GM12878 (cell line): Measurements from ENCODE around the gene TSR3. TPM values are rescaled to one million over a fixed set of nuclear protein-coding genes. Genes with fewer than 3 reads are reported as not detected.

Experiments used
- ATAC-seq: fragments of 200-7000 bp; cut with Tn5 transposase; 3 replicates; pipeline ENCODE4 v1.9.1; 2020; ENCODE audit warnings: mild to moderate bottlenecking, moderate library complexity
- BruUV-seq: library from RNA; stranded (reverse); fragments of 400-500 nt; replicated peaks from 2 replicates; lab custom pipeline; 2021; lab: Mats Ljungman, UMichigan
- CTCF ChIA-PET: fragments of 300-600 bp; sonication (Branson Sonifier 250); formaldehyde crosslinking; extraction: SDS; loops from one replicate; lab custom pipeline; 2021; ENCODE audit warnings: inconsistent platforms; lab: Yijun Ruan, JAX
- POLR2A ChIA-PET: fragments of 350-600 bp; formaldehyde crosslinking; extraction: SDS; loops from one replicate; lab custom pipeline; 2021; ENCODE audit warnings: inconsistent platforms; lab: Charles Lee
- RAD21 ChIA-PET: fragments of 300-600 bp; sonication (Branson Sonifier 250); formaldehyde crosslinking; loops from one replicate; lab custom pipeline; 2023; ENCODE audit warnings: antibody characterized with exemption; ENCODE audit not compliant: unreplicated experiment; lab: Charles Lee
- SMC1A ChIA-PET: fragments of 300-600 bp; sonication (Branson Sonifier 250); formaldehyde crosslinking; loops from one replicate; lab custom pipeline; 2023; ENCODE audit not compliant: unreplicated experiment, uncharacterized antibody; lab: Charles Lee
- DNase-seq: peaks from one replicate; pipeline ENCODE4 v3.0.0-alpha.2; 2011; ENCODE audit warnings: low read depth, low spot score
- FAIRE-seq: peaks from 3 replicates; lab custom pipeline; 2011; peaks lifted over from hg19 to GRCh38; lab: Jason Lieb, UNC
- H2AFZ ChIP-seq: 2 replicates; pipeline ENCODE4 v1.6.0; 2011; ENCODE audit warnings: low read depth, low read length, control low read depth; ENCODE audit not compliant: control insufficient read depth
- H3K27ac ChIP-seq: 2 replicates; pipeline ENCODE4 v1.5.1; 2011; ENCODE audit warnings: control low read depth; ENCODE audit not compliant: control insufficient read depth, insufficient read depth
- H3K27me3 ChIP-seq, 2 experiments: replicated peaks in 1 of 2; 2 replicates each; pipeline versions ENCODE4 v1.6.0 to v1.6.1; 2011; ENCODE audit warnings: low read length in 1 of 2; ENCODE audit not compliant: control insufficient read depth in 2 of 2, insufficient read depth in 2 of 2
- H3K36me3 ChIP-seq, 2 experiments: 2 replicates each; pipeline ENCODE4 v1.5.1; 2011; ENCODE audit warnings: low read length in 1 of 2; ENCODE audit not compliant: control insufficient read depth in 2 of 2, insufficient read depth in 2 of 2
- H3K4me1 ChIP-seq: 2 replicates; pipeline ENCODE4 v1.6.1; 2011; ENCODE audit warnings: mild to moderate bottlenecking, low read length, moderate library complexity, mixed read lengths; ENCODE audit not compliant: control insufficient read depth, insufficient read depth
- H3K4me2 ChIP-seq: 2 replicates; pipeline ENCODE4 v1.6.0; 2011; ENCODE audit warnings: control low read depth; ENCODE audit not compliant: control insufficient read depth, insufficient read depth
- H3K4me3 ChIP-seq: fragments of 200-600 bp; sonication (generic); 2 replicates; pipeline ENCODE4 v1.5.1; 2016
- H3K79me2 ChIP-seq: 2 replicates; pipeline ENCODE4 v1.6.0; 2011; ENCODE audit warnings: low read length; ENCODE audit not compliant: control insufficient read depth, insufficient read depth
- H3K9ac ChIP-seq: 2 replicates; pipeline ENCODE4 v1.8.0; 2011; ENCODE audit warnings: low read length, control low read depth, mixed read lengths; ENCODE audit not compliant: control insufficient read depth, insufficient read depth
- H3K9me3 ChIP-seq: replicated peaks from 3 replicates; pipeline ENCODE4 v1.5.1; 2011; ENCODE audit warnings: mild to moderate bottlenecking, low read length; ENCODE audit not compliant: control insufficient read depth, insufficient read depth
- H4K20me1 ChIP-seq: 2 replicates; pipeline ENCODE4 v1.6.0; 2011; ENCODE audit not compliant: control insufficient read depth, insufficient read depth
- ATF7 ChIP-seq: fragments of 450-650 bp; IDR thresholded peaks from 2 replicates; pipeline ENCODE4 v1.6.1; 2016; ENCODE audit warnings: low read depth, mild to moderate bottlenecking
- BHLHE40 ChIP-seq, 2 experiments: fragments of 450-650 bp in 1 of 2; IDR thresholded peaks; 2 replicates each; pipeline ENCODE4 v1.6.1; 2011 to 2017; ENCODE audit warnings: low read depth in 2 of 2, borderline replicate concordance in 1 of 2, improper control_type of control experiment in 1 of 2, low read length in 1 of 2, mild to moderate bottlenecking in 1 of 2
- CBX3 ChIP-seq: fragments of 200-600 bp; sonication (generic); IDR thresholded peaks from 2 replicates; pipeline ENCODE4 v1.6.1; 2016; ENCODE audit warnings: low read depth, borderline replicate concordance
- HDAC2 ChIP-seq: fragments of 200-600 bp; sonication (generic); IDR thresholded peaks from 2 replicates; pipeline ENCODE4 v1.6.1; 2017
- IRF4 ChIP-seq: IDR thresholded peaks from 2 replicates; pipeline ENCODE4 v1.6.1; 2011; ENCODE audit warnings: low read depth, low read length
- MYC ChIP-seq: IDR thresholded peaks from 2 replicates; pipeline ENCODE4 v1.6.1; 2011; ENCODE audit warnings: mild to moderate bottlenecking, low read length, moderate library complexity, inconsistent platforms; ENCODE audit not compliant: insufficient read depth, insufficient replicate concordance, insufficient read length, severe bottlenecking
- SMARCA5 ChIP-seq: fragments of 450-650 bp; IDR thresholded peaks from 2 replicates; pipeline ENCODE4 v1.6.1; 2017; ENCODE audit warnings: mild to moderate bottlenecking
- WGBS: methylation state at CpG from one replicate; pipeline ENCODE4 v1.1.6; 2016; ENCODE audit warnings: low lambda C conversion rate; ENCODE audit not compliant: insufficient replicate concordance, insufficient coverage; ENCODE audit errors: missing lambda C conversion rate; 5-methylcytosine and 5-hydroxymethylcytosine counted together
- in situ Hi-C: fragments of 300-500 bp; cut with MboI; formaldehyde crosslinking; loops from 9 replicates; pipeline ENCODE4 v1.14.3; 2018; ENCODE audit warnings: mixed read lengths
- intact Hi-C: fragments of 100-400 bp; cut with micrococcal nuclease; formaldehyde crosslinking; loops from one replicate; pipeline ENCODE4 v1.14.2; 2022; ENCODE audit not compliant: unreplicated experiment
- polyA plus RNA-seq, 11 experiments: library from polyadenylated mRNA; depleted of rRNA in 4 of 11; unstranded in 6 of 11; stranded (reverse) in 5 of 11; fragments of >200 nt; fragmentation: Nextera tagmentation in 4 of 11; fragmentation: Illumina TruSeq in 1 of 11; extraction: Ambion mirVana in 4 of 11; extraction: Trizol in 1 of 11; gene quantifications; 1 replicate in 1 of 11; 2 replicates in 10 of 11; pipeline versions ENCODE4 v1.2.1 to v1.2.3, GENCODE V29; 2011 to 2016; ENCODE audit warnings: inconsistent platforms in 2 of 11, missing spikeins in 2 of 11, low read depth in 1 of 11
- total RNA-seq, 4 experiments: library from RNA; depleted of rRNA in 3 of 4; stranded (reverse); fragments of >200 nt in 3 of 4; fragmentation: Illumina TruSeq in 1 of 4; extraction: Trizol in 1 of 4; gene quantifications; 2 replicates each; pipeline versions ENCODE4 v1.2.1 to v1.2.3, GENCODE V29; 2013 to 2021
- TF ChIP-seq, protein P1 (sequence below): fragments of 450-650 bp; IDR thresholded peaks from 2 replicates; pipeline ENCODE4 v1.6.1; 2017; ENCODE audit warnings: mild to moderate bottlenecking

The TSR3 gene
- total and polyA plus RNA-seq, 10 of the 15 experiments (the other 5 are each of a cell fraction or from before 2014, with no cell fraction given): 3.4 to 108 (median 46.9) TPM

DNA sequence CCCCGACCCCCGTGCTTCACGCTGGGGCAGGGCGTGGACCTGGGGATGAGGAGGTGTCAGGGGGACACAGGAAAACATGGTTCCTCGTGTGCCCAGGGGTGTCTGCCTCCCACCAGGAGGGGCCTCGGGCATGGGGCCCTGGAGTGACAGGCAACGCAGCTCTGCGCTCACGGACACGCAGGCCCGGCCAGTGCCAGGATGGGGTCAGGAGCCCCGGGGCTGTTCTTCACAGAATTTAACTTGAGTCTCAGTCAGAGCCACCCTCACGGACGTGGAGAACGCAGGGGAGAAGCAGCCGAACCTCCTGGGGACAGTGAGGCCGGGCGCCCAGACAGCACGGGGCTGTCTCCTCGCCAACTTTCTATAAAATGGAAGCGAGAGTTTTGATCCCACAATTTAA, 46.1 kb upstream of the TSR3 start:
- BruUV-seq: no TSS peak
- Histone ChIP-seq H3K79me2 (no peaks in the 10 kb centered on the region), H3K4me1 (no peaks in the 10 kb centered on the region), H3K9ac (no peak overlapping the region), H3K9me3 (no peaks in the 10 kb centered on the region), H3K4me2 (no peak overlapping the region), H3K36me3 (no peaks in the 10 kb centered on the region; a peak in 2 of 4 replicates), H3K4me3 (no peak overlapping the region), H4K20me1 (no peaks in the 10 kb centered on the region), H3K27me3 (no peaks in the 10 kb centered on the region), H3K27ac (no peak overlapping the region), H2AFZ (no peak overlapping the region)
- 87% methylated on average over 16 of the region's 21 CpGs for WGBS
- no peak for DNase-seq
- no peak for ATAC-seq
- POLR2A ChIA-PET: no interaction called here
- in situ Hi-C loops (no loop called here), intact Hi-C loops (no loop called here)
- no peak for FAIRE-seq
- SMC1A ChIA-PET: no interaction called here
- TF ChIP-seq MYC (no peak), BHLHE40 (IDR thresholded peaks at IDR 0.05; ENCODE audit: borderline replicate concordance in 1 of 2, low read depth in 2 of 2, low read length in 1 of 2) (no peak), CBX3 (no peak), HDAC2 (no peak), SMARCA5 (no peak), ATF7 (no peak), IRF4 (no peak)
- TF ChIP-seq, protein P1, sequence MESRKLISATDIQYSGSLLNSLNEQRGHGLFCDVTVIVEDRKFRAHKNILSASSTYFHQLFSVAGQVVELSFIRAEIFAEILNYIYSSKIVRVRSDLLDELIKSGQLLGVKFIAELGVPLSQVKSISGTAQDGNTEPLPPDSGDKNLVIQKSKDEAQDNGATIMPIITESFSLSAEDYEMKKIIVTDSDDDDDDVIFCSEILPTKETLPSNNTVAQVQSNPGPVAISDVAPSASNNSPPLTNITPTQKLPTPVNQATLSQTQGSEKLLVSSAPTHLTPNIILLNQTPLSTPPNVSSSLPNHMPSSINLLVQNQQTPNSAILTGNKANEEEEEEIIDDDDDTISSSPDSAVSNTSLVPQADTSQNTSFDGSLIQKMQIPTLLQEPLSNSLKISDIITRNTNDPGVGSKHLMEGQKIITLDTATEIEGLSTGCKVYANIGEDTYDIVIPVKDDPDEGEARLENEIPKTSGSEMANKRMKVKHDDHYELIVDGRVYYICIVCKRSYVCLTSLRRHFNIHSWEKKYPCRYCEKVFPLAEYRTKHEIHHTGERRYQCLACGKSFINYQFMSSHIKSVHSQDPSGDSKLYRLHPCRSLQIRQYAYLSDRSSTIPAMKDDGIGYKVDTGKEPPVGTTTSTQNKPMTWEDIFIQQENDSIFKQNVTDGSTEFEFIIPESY: no peak
- RAD21 ChIA-PET: no interaction called here
- CTCF ChIA-PET: no interaction called here
